Stimulated activated CD4-positive, alpha-beta T cell treated with anti-CD3 and anti-CD28 coated beads, Interleukin-12 subunit alpha, Interleukin-12 subunit beta, amount 100 ng/mL, for 24 hours (primary cell): ENCODE results near the gene KRT31.
"Not testable (repeated sequence)": the region's sequence is repeated elsewhere in the genome, so short reads cannot be mapped to it uniquely, and the experiment has no call there.

Source experiments
- DNase-seq, 2 experiments: peaks; one replicate each; pipeline ENCODE4 v3.0.0-alpha.2; 2020; ENCODE audit warnings: low read depth in 2 of 2

KRT31 gene

DNA sequence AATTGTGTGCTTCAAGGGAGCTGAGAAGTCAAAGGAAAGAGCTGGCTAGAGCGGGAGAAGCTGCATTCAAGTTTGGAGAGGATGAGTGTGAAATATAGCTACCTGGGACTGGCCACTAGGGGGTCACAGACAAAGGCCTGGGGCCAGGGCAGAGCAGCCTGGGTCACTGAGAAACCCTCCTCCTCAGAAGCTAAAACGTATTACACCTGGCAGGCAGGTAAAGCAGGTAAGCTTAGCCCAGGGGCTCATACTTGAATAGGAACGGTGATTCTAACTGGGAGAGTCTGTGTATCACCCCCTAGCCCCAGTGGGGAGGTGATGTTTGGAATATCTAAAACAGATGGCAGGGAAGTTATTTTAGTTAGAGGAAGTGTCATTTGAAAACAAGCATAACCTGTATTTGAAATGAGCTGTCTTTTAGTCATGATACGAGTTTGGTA, 20.2 kb upstream of the KRT31 start:
- no peak for DNase-seq

DNA sequence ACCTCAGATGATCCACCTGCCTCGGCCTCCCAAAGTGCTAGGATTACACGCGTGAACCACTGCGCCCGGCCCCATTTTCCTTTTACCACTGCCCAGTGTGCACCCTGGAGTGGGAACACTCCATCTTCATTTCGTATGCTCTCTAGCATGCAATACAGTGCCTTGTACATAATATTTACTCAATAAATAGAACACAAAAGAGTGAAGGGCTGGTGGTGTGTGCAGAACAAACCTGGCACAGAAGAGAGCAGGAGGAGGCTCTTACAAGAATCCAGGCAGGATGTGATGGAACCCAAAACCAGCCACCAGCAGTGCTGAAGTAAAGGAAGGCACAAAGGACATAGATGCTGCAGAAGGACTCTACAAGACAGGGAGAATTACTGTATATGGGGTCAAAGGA, 19.7 kb upstream of the KRT31 start:
- no peak for DNase-seq

DNA sequence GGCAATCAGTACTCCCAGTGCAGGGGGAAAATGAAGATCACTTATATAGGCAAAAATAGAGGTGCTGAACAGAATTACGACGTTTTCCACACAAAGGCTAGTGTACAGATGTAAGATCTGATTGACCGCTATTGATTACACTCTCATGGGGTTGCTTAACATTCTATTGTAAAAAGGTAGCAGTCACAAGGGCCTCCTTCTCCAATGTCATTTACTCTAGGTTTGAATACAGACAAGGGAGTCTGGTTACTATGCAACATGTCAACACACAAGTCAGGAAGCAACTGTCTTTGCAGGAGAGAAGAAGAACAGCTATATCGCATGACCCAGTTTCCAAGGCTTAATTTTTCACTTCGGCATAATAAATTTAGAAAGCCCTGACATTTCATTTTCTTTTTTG, 19.1 kb upstream of the KRT31 start:
- no peak for DNase-seq

DNA sequence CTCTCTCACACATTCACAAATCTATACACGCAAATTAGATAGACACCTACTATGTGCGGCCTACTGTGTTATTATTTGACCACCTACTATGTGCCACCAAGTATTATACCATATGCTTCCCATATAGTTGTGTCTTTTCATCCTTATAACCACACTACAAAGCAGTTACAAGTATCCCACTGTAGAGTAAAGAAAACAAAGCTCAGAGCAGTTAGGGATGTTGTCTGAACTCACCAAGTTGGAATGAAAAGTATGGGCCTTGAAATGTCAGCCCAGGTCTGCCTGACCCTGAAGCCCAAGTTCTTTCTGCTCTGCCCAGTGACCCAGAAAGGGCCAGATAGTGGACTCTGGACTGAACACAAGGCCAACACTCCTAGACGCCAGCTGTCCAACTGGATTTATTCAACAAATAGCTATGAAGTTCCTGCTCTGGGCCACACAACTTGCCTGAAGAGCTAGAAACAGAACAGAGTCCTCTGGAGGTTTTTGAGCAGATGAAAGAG, 18.5 kb upstream of the KRT31 start:
- no peak for DNase-seq

DNA sequence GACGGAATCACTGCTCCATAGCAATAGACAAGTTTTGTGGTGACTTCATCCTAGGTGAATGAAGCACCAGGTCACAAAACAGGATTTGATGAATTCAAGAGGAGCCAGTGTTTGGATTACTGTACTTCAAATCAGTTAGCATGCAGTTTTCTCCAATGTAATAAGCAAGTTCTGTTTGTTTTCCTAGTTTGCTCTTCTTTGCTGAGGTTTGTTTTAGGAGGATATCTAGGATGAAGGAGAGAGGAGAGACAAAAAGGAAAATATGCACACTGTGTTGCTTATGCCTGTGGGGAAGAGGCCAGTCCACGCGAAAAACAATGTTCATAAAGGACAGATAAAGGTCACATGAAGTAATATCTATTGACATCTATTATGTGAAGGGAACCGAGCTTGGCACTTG, 18.0 kb upstream of the KRT31 start:
- no peak for DNase-seq

DNA sequence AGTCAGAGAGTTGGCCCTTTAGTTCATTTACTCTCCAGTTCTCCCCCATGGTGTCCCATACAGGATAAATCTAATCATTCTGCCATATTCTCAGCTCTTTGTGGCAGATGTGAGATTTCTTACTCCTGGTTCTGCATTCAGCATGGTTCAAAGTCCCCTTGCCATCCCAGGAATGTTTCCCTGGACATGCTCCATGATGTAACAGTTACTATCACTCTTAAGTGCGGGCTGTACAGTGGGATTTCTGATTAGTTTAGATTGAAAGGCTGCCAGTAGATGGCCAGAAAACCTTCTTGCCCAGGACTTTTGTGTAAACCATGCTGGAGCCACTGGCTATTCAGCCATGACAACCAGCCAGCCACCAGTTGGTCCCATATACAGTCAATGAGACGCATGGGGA, 16.6 kb upstream of the KRT31 start:
- DNase-seq = no peak

DNA sequence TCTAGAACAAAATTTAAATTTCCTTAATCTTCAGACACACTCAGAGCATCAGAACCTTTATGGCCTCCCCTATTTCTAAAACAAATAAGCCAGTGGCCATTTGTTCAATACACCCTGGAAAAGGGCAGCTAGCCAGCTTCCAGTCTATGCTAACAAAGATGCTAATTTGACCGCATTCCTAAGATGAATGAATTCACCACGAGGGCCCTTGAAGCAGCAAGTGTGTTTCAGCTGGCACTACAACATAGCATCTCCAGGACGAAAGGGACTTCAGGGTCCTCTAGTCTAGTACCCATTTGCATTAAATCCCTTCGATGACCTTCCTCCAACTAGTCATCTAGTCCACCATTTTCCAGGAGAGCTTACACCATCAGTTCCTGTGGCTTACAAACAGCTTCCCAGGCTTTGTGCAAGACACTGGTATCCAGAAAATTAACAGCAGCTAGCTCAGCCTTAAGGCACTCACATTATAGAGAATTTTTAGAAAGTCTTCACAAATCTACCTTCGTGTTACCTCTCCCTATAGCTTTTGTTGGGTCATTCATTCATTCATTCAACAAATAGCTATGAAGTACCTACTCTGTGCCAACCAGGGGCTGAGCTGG, 16.0 kb upstream of the KRT31 start:
- no peak for DNase-seq

DNA sequence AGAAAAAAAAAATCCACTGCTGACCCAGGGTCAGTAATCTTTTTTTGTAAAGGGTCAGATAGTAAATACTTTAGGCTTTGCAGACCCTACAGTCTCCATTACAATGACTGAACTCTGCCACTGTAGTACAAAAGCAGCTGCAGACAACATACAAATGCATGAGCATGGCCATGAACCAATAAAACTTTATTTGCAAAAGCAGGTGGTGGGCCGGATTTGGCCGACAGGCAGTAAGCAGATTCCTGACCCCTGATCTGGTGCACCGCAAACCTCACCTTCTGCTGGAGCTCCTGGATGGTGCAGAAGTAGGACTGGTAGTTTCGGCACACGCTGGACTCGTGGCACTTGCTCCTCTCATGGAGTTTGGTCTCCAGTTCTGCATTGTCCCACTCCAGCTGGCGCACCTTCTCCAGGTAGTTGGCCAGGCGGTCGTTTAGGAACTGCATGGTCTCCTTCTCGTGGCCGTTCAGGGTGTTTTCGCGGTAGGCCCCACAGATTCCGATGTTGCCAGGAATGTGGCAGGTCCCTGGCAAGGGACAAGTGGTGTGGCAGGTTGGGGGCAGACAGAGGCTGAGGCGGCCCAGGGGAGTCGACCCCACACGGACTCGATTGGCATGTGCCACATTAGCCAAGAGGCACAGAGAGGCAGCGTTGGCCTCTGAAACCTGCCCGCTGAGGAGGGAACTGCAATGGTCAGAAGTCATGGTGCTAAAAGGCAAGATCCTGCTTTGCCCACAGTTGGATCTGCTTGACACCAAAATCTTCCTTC, 13.8 kb upstream of the KRT31 start:
- no peak for DNase-seq

DNA sequence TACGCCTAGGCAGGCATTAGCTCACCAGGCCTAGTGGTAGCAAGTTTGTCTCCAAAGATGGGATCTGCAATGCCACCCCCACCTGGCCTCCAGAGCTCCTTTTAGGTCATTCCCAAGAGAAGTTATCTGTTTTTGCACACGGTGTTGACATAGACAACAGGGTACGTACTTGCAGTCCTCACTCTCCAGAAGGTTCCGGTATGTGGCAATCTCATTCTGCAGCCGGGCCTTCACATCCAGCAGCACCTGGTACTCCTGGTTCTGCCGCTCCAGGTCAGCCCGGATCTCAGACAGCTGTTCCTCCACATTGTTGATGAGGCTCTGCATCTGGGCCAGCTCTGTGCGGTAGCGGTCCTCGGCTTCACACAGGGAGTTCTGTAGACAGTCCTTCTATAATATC, 9.8 kb upstream of the KRT31 start:
- no peak for DNase-seq

DNA sequence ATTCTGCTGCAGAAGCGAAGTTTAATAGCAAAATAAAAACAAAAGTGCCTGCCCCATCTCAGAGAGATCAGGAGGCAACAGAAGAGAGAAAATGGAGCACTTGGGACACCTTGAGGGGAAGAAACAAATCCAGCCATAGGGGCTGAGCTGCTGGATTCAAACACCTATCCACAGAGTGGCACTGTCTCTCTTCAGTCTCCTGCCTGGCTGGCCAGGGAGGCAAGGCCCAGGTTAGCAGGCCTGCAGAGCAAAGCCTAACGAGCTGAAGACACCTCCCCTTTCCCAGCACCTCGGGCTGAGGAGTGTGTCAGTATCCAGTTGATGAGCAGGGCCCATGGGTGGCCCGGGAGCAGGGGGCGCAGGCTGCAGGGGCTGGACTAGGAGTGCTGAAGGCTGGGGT, 8.8 kb upstream of the KRT31 start:
- DNase-seq = no peak

DNA sequence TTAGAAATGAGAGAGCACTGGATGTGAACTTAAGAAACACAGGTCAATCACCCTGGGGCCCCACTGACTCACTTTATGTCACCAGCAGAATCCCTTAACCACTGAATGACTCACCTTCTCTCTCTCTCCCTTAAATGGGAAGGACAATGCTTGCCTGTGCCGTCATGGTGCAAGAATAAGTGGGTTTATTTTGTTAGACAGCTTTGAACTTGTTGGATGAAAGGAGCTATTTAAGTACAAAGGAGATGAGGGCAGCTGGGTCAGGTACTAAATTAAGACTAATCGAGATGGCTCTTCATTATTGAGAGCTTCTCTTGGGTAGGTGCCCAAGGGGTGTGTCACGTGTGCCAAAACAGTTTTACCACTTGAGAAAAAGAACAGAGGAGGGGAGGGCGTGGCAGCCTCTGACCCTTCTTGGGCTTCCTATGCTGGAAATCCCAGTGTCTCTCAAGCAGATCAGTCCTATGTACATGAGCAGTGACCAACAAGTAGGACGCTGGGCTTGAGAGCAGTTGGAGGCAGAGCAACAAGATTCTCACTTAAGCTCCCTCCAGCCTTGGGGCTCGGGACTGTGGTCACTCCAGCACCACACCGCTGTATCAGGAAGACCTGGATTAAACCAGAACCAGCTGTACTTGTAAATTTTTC, 6.7 kb upstream of the KRT31 start:
- DNase-seq = peak; percentile 26 to 54

DNA sequence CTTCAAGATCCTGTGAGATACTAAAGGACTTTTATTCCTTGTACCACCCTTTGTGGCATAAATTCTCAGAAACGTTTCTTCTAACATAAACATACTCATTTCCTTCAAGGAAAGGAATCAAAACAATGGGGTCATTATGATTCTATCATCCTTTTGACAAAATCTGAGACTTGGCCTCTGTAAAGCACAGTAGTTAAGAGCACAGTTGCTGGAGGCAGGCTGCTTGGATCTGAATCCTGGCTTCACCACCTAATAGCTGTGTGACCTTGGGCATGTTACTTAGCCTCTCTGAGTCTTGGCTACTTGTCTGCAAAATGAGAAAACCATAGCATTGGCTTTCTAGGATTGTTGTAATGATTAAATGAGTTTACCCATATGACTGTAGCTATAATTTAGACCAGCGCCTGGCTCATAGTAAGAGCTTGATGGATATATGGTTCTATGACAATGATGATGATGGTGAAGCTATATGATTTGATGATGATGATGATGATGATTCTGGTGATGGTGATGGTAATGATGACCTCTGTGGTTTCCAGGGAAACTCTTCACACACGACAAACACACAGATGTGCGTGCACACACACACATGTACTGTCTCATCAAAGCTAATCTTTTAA, 6.1 kb upstream of the KRT31 start:
- no peak for DNase-seq

DNA sequence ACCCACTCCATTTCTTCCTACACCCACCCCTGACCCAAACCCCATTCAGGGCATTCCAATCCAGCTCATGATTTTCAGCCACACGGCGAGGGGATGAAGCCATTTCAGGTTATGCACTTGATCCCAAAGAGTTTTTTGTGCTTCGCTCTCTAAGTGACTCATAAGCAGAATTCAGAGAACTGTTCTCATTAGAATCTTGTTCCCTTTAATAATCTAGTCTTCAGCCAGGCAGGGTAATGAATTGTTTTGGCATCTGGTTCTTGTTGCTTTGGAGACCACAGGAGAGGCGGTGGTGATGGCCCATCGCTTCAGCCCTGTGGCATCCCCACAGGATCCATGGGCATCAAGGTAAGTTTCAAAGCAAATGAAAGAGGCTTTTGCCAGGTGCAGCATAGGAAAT, 4.8 kb upstream of the KRT31 start:
- DNase-seq = no peak

DNA sequence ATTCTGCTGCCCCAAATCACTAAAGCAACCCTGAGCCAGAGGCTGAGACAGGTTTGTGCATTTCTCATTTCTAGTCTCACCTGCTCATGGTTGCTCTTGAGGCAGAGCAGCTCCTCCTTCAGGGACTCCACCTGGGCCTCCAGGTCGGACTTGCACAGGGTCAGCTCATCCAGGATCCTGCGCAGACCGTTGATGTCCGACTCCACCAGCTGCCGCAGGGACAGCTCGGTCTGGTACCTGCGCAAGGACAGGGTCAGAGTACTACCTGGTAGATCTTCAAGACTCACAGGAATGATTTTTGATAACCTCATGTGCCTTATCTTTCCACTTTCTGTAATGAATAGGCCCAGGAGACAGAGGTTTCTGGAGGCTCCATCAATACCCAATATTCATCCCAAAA, 1.1 kb downstream of the KRT31 start:
- no peak for DNase-seq

DNA sequence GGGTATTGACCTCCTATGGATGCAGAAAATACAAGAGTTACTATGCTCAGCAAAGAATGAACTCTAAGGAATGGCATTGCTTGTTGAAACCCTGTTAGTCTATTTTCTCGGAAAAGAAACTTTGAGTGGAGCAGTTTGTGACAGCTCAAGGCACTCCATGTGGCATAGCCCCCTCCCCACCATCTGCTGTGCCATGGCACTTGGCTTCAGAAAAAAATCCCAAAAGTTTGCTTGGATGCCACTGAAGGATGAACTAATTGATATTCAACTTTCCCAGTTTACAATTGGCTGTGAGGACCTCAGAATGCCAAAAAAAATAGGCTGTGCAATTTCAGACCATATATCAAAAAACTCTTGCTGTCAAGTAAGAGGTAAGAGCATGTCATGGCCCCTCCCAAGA, 1.8 kb downstream of the KRT31 start:
- DNase-seq = no peak

DNA sequence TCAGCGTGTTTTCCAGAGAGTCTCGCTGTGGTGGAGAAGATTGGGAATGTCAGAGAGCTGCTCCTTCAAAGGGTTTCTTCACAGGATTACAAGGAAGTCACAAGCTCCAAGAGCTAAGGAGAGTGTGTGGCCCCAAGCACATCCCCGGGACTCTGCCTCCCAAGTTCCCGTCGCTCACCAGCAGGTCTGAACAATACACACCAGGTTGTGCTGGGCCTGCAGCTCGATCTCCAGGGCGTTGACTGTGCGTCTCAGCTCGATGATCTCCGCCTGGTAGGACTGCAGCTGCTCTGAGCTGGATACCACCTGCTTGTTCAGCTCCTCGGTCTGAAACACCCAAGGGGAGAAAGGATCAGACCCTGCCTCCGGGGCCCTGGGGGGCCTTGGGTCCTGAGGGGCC, 2.4 kb downstream of the KRT31 start:
- DNase-seq = not testable (repeated sequence)

DNA sequence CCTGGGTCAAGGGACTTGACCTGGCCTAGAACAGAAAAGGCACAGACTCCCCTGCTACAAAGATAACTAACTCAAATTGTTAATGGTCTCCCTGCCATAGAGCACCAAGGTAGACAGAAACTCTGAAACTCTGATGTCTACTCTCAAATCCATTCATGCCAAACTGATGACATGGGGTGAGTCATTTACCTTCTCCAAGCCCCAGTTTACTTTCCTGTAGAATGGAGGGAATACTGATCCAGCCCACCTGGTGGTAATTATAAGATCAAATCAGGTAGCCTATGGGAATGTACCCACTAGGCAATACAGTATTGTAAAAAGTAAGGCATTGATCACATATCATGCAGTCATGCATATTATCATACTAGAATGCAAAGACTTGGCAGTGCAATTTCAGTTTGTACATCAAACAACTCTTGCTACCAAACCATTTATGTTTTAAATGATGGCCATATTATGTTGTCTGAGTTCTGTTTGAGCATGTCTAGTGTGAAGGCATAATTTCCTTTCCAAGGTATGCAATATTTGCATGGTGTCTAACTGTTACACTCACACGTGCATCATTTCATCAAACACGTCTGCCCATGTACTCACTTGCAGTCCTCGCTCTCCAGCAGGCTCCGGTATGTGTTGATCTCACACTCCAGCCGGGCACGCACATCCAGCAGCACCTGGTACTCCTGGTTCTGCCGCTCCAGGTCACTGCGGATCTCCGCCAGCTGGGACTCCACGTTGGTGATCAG, 3.0 kb downstream of the KRT31 start:
- DNase-seq = no peak

DNA sequence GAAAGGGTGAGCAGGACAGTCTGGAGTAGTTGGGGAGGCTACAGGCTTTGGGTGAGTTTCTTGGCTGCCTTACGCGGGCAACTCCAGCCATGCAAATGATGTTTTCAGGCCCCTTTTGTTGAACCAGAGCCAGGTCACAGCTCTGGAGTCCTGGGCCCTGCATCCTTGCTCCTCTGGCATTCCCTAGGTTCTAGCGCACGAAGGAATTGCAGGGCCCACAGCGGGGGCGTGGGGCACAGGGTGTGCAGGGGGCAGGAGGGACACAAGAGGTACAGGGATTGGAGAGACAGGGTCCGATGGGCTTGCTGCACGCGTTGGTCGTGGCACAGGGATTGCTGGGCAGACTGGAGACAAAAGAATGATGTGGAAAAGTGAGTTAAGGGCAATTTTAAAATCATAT, 3.6 kb downstream of the KRT31 start:
- DNase-seq = no peak

DNA sequence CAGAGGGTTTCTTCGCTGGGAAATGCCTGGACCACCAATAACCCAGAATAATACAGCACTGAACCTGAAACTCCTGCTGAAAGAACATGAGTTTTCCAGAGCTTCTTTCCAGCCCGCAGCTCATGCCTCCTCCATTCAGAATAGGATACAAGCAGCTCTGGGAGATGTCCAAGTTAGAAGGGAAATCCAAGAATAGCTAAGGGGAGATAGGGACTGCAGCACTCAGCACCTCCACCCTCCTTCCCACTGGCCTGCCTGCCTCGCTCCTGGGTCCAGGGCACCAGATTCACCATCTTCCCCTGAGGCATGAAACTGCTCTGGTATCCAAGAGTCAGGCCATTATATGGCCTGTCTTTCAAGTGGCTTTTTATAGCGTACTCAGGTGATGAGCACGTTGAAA, 4.1 kb downstream of the KRT31 start:
- no peak for DNase-seq

DNA sequence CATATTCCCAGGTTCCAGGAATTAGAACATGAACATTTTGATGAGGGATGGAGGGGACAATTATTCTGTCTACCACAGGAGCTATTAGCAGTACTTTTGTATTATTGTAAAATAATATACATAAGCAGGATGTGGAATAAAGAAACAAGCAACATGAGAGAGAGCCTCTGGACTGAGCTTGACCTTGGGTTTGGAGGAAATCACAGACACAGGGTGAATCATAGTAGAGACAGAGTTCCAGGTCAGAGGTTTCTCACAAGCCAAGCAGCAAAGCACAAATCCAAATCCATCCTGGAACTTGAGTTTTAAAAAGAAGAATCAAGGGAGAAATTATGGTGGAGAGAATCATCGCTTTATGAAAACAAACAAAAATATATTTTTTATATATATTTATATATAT, 5.1 kb downstream of the KRT31 start:
- no peak for DNase-seq

DNA sequence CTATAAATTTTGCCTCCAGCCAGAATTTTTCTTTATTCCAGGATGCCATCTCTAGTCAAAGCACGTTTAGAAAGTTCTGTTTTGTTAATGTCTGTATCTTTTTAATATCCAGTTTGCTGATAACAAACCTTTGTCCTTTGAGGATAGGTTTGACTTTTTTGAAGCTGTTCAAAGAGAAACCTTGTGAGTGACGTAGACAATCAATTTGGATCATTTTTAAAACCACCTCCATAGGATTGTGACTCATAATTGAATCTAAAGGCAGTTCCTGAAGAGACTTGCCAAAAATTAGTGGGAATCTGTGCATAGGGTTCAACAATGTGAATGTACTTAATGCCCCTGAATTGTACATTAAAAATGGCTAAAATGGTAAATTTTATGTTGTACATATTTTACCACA, 5.9 kb downstream of the KRT31 start:
- no peak for DNase-seq

DNA sequence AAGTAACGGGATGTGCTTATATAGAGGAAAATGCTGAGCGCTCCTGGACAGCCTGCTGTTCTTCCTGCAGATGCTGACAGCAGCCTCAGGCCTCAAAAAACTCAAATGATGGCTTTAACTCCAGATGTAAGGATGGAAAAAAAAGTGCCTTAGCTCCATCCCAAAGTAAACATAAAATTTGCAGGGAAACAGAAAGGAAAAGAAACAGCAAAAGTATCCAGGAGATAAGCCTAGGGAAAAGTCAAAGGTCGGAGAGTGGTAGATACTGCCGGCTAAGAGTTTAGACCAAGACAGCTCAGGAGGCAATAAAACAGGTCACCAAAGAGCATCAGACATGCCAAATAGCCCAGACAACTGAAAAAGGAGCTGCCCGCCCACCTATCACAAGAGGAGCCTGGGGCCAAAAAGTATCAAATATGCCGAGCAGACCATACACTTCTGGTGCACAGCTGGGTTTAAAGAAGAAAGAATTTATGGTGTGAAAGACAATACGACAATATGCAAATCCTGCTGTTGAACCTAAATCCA, 6.9 kb downstream of the KRT31 start:
- no peak for DNase-seq
